OCI-LY3 (cell line): ENCODE measurements around the gene BRWD1.

Experiments used
- CTCF ChIP-seq: fragments of 200-600, 300-600 bp; sonication (generic); IDR thresholded peaks from 2 replicates; pipeline ENCODE4 v1.5.1; 2014; ENCODE audit warnings: antibody characterized with exemption, low read length, low read depth
- EZH2phosphoT487 ChIP-seq: fragments of 200-600 bp; shearing (Covaris generic); IDR thresholded peaks from 2 replicates; pipeline ENCODE4 v1.6.1; 2018; ENCODE audit warnings: antibody characterized with exemption, mixed run types, low read depth

- TF ChIP-seq EZH2phosphoT487: no peak
- no peak for TF ChIP-seq CTCF
These were observed 98.4 kb downstream of the BRWD1 start for GRCh38 chr21:39215078-39215477.
